ENCODE data around the gene DCK. TPM values are rescaled to one million over a fixed set of nuclear protein-coding genes. Genes with fewer than 3 reads are reported as not detected.

The DCK gene
- total RNA-seq, 1 donor from 2014 or later, result 19.8 TPM

DNA sequence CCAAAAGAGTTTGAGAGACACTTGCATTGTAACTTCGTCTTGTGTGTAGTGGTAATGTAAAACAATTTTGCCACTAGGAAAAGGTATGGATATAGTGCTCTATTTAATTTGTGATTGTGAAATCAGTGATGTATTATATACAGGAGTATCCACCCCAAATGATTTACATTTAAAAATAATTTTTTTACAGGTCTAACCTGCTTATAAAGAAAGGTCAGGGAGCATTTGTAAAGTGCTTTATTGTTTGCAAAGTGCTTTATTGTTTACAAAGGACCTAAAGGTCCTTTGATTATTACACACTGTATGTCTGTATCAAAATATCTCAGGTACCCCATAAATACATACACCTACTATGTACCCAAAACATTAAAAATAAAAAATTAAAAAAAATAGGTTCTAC, 70.3 kb downstream of the DCK start:
- TF ChIP-seq, protein P1, sequence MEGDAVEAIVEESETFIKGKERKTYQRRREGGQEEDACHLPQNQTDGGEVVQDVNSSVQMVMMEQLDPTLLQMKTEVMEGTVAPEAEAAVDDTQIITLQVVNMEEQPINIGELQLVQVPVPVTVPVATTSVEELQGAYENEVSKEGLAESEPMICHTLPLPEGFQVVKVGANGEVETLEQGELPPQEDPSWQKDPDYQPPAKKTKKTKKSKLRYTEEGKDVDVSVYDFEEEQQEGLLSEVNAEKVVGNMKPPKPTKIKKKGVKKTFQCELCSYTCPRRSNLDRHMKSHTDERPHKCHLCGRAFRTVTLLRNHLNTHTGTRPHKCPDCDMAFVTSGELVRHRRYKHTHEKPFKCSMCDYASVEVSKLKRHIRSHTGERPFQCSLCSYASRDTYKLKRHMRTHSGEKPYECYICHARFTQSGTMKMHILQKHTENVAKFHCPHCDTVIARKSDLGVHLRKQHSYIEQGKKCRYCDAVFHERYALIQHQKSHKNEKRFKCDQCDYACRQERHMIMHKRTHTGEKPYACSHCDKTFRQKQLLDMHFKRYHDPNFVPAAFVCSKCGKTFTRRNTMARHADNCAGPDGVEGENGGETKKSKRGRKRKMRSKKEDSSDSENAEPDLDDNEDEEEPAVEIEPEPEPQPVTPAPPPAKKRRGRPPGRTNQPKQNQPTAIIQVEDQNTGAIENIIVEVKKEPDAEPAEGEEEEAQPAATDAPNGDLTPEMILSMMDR (conservative IDR thresholded peaks at IDR 0.05), result no peak
- H3K27me3 Mint-ChIP-seq (ENCODE audit: low read depth), result no peaks in the 10 kb centered on the region
- H3K27ac Mint-ChIP-seq (ENCODE audit: unreplicated experiment), result no peak overlapping the region
- no peak overlapping the region for H3K4me3 Mint-ChIP-seq
- H3K36me3 Mint-ChIP-seq (ENCODE audit: low read depth), result no peaks in the 10 kb centered on the region
- no peaks in the 10 kb centered on the region for H3K4me1 Mint-ChIP-seq
- no peak for DNase-seq (ENCODE audit: low read depth, low spot score)
- H3K9me3 Mint-ChIP-seq, result no peaks in the 10 kb centered on the region

DNA sequence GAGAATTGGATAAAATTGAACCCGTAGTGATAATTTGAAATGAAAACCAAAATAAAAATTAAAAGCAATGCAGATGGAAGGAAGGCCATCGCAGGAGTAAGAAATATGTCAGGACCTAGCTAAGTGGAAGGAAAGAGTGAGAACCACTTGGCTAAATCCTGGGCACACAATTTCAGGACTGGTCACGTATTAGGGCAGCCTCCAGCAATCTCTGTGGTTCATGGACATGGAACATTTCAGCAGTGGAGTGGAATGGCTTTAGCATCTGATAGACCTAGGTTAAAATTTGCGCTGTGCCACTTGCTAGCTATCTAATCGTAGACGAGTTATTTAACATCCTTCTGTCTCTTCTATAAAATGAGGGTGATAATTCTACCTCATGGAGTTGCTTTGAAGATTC, 71.1 kb downstream of the DCK start:
- H3K27me3 Mint-ChIP-seq (ENCODE audit: low read depth), result no peaks in the 10 kb centered on the region
- no peak overlapping the region for H3K4me3 Mint-ChIP-seq
- no peak overlapping the region for H3K27ac Mint-ChIP-seq (ENCODE audit: unreplicated experiment)
- TF ChIP-seq, protein P1 (conservative IDR thresholded peaks at IDR 0.05), result no peak
- H3K36me3 Mint-ChIP-seq (ENCODE audit: low read depth), result no peaks in the 10 kb centered on the region
- H3K4me1 Mint-ChIP-seq, result no peaks in the 10 kb centered on the region
- H3K9me3 Mint-ChIP-seq, result no peaks in the 10 kb centered on the region
- DNase-seq (ENCODE audit: low read depth, low spot score), result no peak

DNA sequence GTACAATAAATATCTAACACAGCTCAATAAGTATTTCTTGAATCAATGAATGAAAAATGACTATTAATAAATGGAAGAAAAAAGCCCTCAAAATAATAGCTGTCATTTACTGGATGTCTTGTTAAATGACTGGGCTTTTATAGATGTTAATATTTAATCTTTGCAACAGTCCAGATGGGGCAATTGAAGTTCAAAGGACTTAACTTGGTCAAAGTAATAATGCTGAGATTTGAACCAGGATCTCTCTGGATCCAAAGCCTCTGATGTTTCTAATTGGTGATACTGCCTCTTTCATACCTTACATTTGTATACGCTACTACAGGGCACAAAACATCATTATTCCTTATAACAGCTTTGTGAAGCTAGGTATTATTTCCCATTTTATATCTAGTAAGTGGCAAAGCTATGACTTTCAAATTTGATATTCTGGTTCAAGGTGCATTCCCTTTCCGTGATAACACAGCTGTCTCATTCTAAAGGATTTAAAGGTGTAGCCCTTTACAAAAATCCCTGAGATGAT, 72.6 kb downstream of the DCK start:
- no peaks in the 10 kb centered on the region for H3K27me3 Mint-ChIP-seq (ENCODE audit: low read depth)
- no peak for DNase-seq (ENCODE audit: low read depth, low spot score)
- no peaks in the 10 kb centered on the region for H3K9me3 Mint-ChIP-seq
- no peaks in the 10 kb centered on the region for H3K36me3 Mint-ChIP-seq (ENCODE audit: low read depth)
- H3K4me3 Mint-ChIP-seq, result no peak overlapping the region
- H3K4me1 Mint-ChIP-seq, result no peaks in the 10 kb centered on the region
- H3K27ac Mint-ChIP-seq (ENCODE audit: unreplicated experiment), result no peak overlapping the region
- TF ChIP-seq, protein P1 (conservative IDR thresholded peaks at IDR 0.05), result no peak

DNA sequence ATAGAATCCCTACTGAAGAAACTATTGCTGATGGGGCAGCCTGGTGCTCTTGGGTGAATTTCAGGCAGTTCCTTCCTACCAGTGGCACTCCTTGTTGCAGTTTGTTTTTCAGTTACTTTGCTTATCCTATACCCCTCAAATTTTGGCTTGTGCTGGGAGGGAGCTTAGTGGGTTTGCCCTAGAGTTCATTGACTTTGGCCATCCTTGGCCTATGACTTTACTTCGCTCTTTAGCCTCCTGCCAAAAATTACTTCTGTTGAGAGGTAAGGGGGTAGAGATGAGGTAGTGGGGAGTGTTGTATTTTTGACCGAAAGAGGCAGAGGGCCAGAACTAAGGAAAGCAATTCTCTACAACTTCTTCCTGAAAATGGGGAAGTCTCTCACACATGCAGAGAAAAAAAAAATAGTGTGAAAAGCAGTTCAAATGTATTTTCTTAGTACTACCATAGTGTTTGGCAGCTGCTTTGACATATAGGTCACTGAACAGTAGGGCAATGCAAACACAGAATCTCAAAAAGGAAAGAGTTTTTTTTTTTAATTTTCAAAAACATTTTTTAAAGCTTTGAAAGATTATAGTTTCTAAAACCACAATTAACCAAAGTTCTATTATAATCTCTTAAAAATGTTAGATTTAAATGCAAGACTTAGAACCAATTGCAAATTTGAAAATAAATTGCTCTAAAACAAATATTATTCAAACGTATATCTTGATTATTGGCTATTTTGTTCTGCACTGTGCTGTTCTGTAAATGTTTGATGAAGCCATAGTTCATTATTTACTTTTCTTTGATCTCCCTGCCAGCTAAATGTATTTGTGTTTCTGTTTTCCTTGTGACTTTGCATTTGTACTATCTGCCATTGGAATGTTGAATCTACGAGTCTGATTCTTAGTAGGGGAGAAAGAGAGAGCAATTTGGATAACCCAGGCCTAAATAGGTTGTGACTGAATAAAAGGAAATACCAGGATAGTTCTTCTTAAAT, 73.6 kb downstream of the DCK start:
- Mint-ChIP-seq H3K4me3 (no peak overlapping the region), H3K27me3 (ENCODE audit: low read depth) (no peaks in the 10 kb centered on the region), H3K36me3 (ENCODE audit: low read depth) (no peaks in the 10 kb centered on the region), H3K27ac (ENCODE audit: unreplicated experiment) (no peak overlapping the region), H3K9me3 (no peaks in the 10 kb centered on the region), H3K4me1 (no peaks in the 10 kb centered on the region)
- TF ChIP-seq, protein P1 (conservative IDR thresholded peaks at IDR 0.05), result no peak
- no peak for DNase-seq (ENCODE audit: low read depth, low spot score)

DNA sequence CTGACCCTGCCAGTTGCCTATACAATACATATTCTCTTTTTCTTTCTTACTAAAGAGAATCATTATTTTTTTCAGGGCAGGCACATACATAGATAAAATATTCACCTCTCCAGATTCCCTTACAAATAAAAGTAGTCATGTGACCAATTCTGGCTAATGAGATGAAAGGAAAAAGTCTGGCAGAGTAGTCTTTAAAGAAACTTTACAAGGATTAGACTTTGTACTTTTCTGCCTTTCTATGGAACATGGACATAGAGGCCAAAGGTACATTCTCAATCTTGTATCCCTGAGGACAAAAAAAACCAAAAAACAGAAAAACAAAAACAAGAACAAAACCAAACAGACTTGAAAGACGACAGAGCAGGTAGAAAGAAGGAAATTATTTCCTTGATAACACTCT, 75.6 kb downstream of the DCK start:
- H3K27ac Mint-ChIP-seq (ENCODE audit: unreplicated experiment), result no peak overlapping the region

More for the DNA sequence above, 75.6 kb downstream of the DCK start:
- TF ChIP-seq, protein P1 (conservative IDR thresholded peaks at IDR 0.05), result no peak
- Mint-ChIP-seq H3K27me3 (ENCODE audit: low read depth) (peaks cover 3% of the 10 kb centered on the region), H3K4me1 (no peaks in the 10 kb centered on the region), H3K9me3 (no peaks in the 10 kb centered on the region), H3K4me3 (no peak overlapping the region), H3K36me3 (ENCODE audit: low read depth) (no peaks in the 10 kb centered on the region)
- no peak for DNase-seq (ENCODE audit: low read depth, low spot score)

Measured in neural crest cell (in vitro differentiated cells).